Endothelial cell of umbilical vein (primary cell): ENCODE measurements around the gene CCNT1. TPM values are rescaled to one million over a fixed set of nuclear protein-coding genes. Genes with fewer than 3 reads are reported as not detected.
"Not testable (repeated sequence)": the region's sequence is repeated elsewhere in the genome, so short reads cannot be mapped to it uniquely, and the experiment has no call there.

Experiments
- BruUV-seq: library from RNA; stranded (reverse); fragments of 400-500 nt; replicated peaks from 2 replicates; lab custom pipeline; 2021; lab: Mats Ljungman, UMichigan
- CTCF ChIA-PET: fragments of 300-600, 350-600 bp; sonication (Branson Sonifier 250); formaldehyde crosslinking; loops from one replicate; lab custom pipeline; 2021; ENCODE audit warnings: antibody characterized with exemption, inconsistent platforms; lab: Charles Lee
- POLR2A ChIA-PET: fragments of 300-600, 350-600 bp; sonication (Branson Sonifier 250); formaldehyde crosslinking; loops from one replicate; lab custom pipeline; 2021; ENCODE audit warnings: antibody characterized with exemption, inconsistent platforms; lab: Charles Lee
- DNase-seq: peaks from one replicate; pipeline ENCODE4 v3.0.0-alpha.2; 2011; ENCODE audit warnings: low read depth, low spot score
- FAIRE-seq: peaks from 2 replicates; lab custom pipeline; 2011; peaks lifted over from hg19 to GRCh38; lab: Jason Lieb, UNC
- H2AFZ ChIP-seq: 2 replicates; pipeline ENCODE4 v1.6.0; 2012; ENCODE audit warnings: low read depth, low read length, control low read depth, inconsistent platforms
- H3K27ac ChIP-seq: 2 replicates; pipeline ENCODE4 v1.5.1; 2011; ENCODE audit warnings: low read depth, mild to moderate bottlenecking, control low read depth, low read length, moderate library complexity; ENCODE audit not compliant: insufficient read depth
- H3K27me3 ChIP-seq, 2 experiments: 2 replicates each; pipeline versions ENCODE4 v1.6.0 to v1.6.1; 2011; ENCODE audit warnings: low read length in 2 of 2, mixed read lengths in 1 of 2; ENCODE audit not compliant: control insufficient read depth in 2 of 2, insufficient read depth in 2 of 2
- H3K36me3 ChIP-seq, 2 experiments: 2 replicates in 1 of 2; 3 replicates in 1 of 2; pipeline ENCODE4 v1.5.1; 2011; ENCODE audit warnings: low read length in 2 of 2, mild to moderate bottlenecking in 1 of 2, moderate library complexity in 1 of 2; ENCODE audit not compliant: control insufficient read depth in 2 of 2, insufficient read depth in 2 of 2; ENCODE audit errors: extremely low read depth in 1 of 2
- H3K4me1 ChIP-seq: 3 replicates; pipeline ENCODE4 v1.5.1; 2011; ENCODE audit warnings: mild to moderate bottlenecking, low read length; ENCODE audit not compliant: control insufficient read depth, insufficient read depth; ENCODE audit errors: extremely low read depth
- H3K4me2 ChIP-seq: 2 replicates; pipeline ENCODE4 v1.6.1; 2011; ENCODE audit warnings: low read length, control low read depth, mixed read lengths; ENCODE audit not compliant: insufficient read depth
- H3K4me3 ChIP-seq, 3 experiments: fragments of 200-600 bp in 1 of 3; sonication (generic), shearing (Covaris generic) in 1 of 3; replicated peaks in 1 of 3; 2 replicates each; pipeline ENCODE4 v1.5.1; 2011 to 2016; ENCODE audit warnings: control low read depth in 3 of 3, low read length in 3 of 3, mild to moderate bottlenecking in 2 of 3, inconsistent platforms in 1 of 3, low read depth in 1 of 3, moderate library complexity in 1 of 3; ENCODE audit not compliant: insufficient read depth in 1 of 3
- H3K79me2 ChIP-seq: 2 replicates; pipeline ENCODE4 v1.6.0; 2012; ENCODE audit warnings: low read length, inconsistent platforms; ENCODE audit not compliant: control insufficient read depth, insufficient read depth
- H3K9ac ChIP-seq: replicated peaks from 2 replicates; pipeline ENCODE3; 2011; ENCODE audit warnings: low read length, control low read depth; ENCODE audit not compliant: insufficient read depth; ENCODE audit errors: extremely low read depth
- H3K9me1 ChIP-seq: replicated peaks from 3 replicates; pipeline ENCODE4 v1.6.0; 2011; ENCODE audit warnings: mild to moderate bottlenecking, low read length; ENCODE audit not compliant: control insufficient read depth, insufficient read depth; ENCODE audit errors: extremely low read depth
- H3K9me3 ChIP-seq: replicated peaks from 2 replicates; pipeline ENCODE4 v1.5.1; 2012; ENCODE audit warnings: low read length, inconsistent platforms; ENCODE audit not compliant: control insufficient read depth, insufficient read depth
- H4K20me1 ChIP-seq: replicated peaks from 2 replicates; pipeline ENCODE3; 2011; ENCODE audit warnings: mild to moderate bottlenecking, low read length; ENCODE audit not compliant: control insufficient read depth, insufficient read depth; ENCODE audit errors: extremely low read depth
- CTCF ChIP-seq, 2 donors: IDR thresholded peaks; 1 replicate in 1 of 2; 2 replicates in 1 of 2; pipeline ENCODE4 v1.5.1; 2011; ENCODE audit warnings: low read length in 2 of 2, mild to moderate bottlenecking in 2 of 2, moderate library complexity in 2 of 2, control low read depth in 1 of 2, inconsistent platforms in 1 of 2, low read depth in 1 of 2; ENCODE audit not compliant: insufficient read depth in 1 of 2; ENCODE audit errors: extremely low read depth in 1 of 2
- EZH2 ChIP-seq: IDR thresholded peaks from 2 replicates; pipeline ENCODE4 v1.6.1; 2012; ENCODE audit warnings: borderline replicate concordance, low read depth, mild to moderate bottlenecking, moderate library complexity, low read length, inconsistent platforms; ENCODE audit not compliant: severe bottlenecking
- FOS ChIP-seq: IDR thresholded peaks from 2 replicates; pipeline ENCODE4 v1.6.1; 2011; ENCODE audit warnings: mild to moderate bottlenecking, low read length, moderate library complexity, borderline replicate concordance; ENCODE audit not compliant: insufficient read depth
- GATA2 ChIP-seq: IDR thresholded peaks from 2 replicates; pipeline ENCODE4 v1.7.0; 2011; ENCODE audit warnings: low read depth, mild to moderate bottlenecking, moderate library complexity, mixed read lengths, low read length; ENCODE audit not compliant: insufficient read length, insufficient read depth
- JUN ChIP-seq: IDR thresholded peaks from 2 replicates; pipeline ENCODE4 v1.6.1; 2011; ENCODE audit warnings: borderline replicate concordance, low read depth; ENCODE audit not compliant: insufficient read length, insufficient read depth
- MAX ChIP-seq: IDR thresholded peaks from 2 replicates; pipeline ENCODE4 v1.6.1; 2011; ENCODE audit not compliant: insufficient read depth, insufficient read length
- MYC ChIP-seq: IDR thresholded peaks from one replicate; pipeline ENCODE4 v1.6.1; 2011; ENCODE audit warnings: mild to moderate bottlenecking, low read depth, low read length
- POLR2A ChIP-seq: IDR thresholded peaks from 2 replicates; pipeline ENCODE4 v1.6.1; 2012; ENCODE audit warnings: low read depth, mild to moderate bottlenecking, control low read depth, low read length
- POLR2AphosphoS5 ChIP-seq: IDR thresholded peaks from 2 replicates; pipeline ENCODE4 v1.6.1; 2012; ENCODE audit warnings: low read depth, mild to moderate bottlenecking, control low read depth, low read length, moderate library complexity; ENCODE audit not compliant: insufficient read depth
- dilution Hi-C: fragments of 300-500 bp; cut with MboI; formaldehyde crosslinking; loops from one replicate; pipeline ENCODE4 v1.15.0; 2019; ENCODE audit warnings: low sequenced_read_pairs; ENCODE audit not compliant: extremely low pct_ligation_motif_present
- intact Hi-C: fragments of 100-400 bp; cut with micrococcal nuclease; formaldehyde crosslinking; loops from one replicate; pipeline ENCODE4 v1.10.0; 2022
- polyA plus RNA-seq, 4 experiments: library from polyadenylated mRNA; depleted of rRNA in 3 of 4; stranded (reverse) in 3 of 4; unstranded in 1 of 4; fragments of >200 nt; gene quantifications; 2 replicates each; pipeline versions ENCODE4 v1.2.1 to v1.2.3, GENCODE V29; 2011 to 2012; ENCODE audit warnings: missing spikeins in 1 of 4
- total RNA-seq: library from RNA; stranded (reverse); gene quantifications from 2 replicates; pipeline ENCODE4 v1.2.3, GENCODE V29; 2021

CCNT1 gene
- total and polyA plus RNA-seq, 2 donors (not counting 3 experiments of a cell fraction or from before 2014, with no cell fraction given): 10.6 to 33.0 TPM

- DNase-seq, BruUV-seq, H3K9me1 ChIP-seq, FAIRE-seq, H3K27ac ChIP-seq, H2AFZ ChIP-seq, intact Hi-C loops, H4K20me1 ChIP-seq, H3K4me2 ChIP-seq, dilution Hi-C loops, H3K4me1 ChIP-seq, H3K79me2 ChIP-seq, H3K4me3 ChIP-seq, H3K36me3 ChIP-seq, H3K27me3 ChIP-seq, CTCF ChIA-PET, H3K9ac ChIP-seq, H3K9me3 ChIP-seq, POLR2A ChIA-PET: not testable (repeated sequence)
These were observed 71.2 kb downstream of the CCNT1 start for GRCh38 chr12:48645354-48645753.

GRCh38 chr12:48643011-48643410 is 73.5 kb downstream of the CCNT1 start:
- Histone ChIP-seq H3K27me3 (no peaks in the 10 kb centered on the region), H3K9me1 (no peaks in the 10 kb centered on the region), H3K4me1 (no peaks in the 10 kb centered on the region), H2AFZ (no peak overlapping the region), H3K9me3 (no peaks in the 10 kb centered on the region), H3K27ac (no peak overlapping the region), H3K4me2 (no peak overlapping the region), H3K4me3 (no peak overlapping the region), H3K9ac (no peak overlapping the region), H3K79me2 (no peaks in the 10 kb centered on the region), H3K36me3 (no peaks in the 10 kb centered on the region), H4K20me1 (no peaks in the 10 kb centered on the region)
- ChIA-PET POLR2A (no interaction called here), CTCF (no interaction called here)
- DNase-seq (no peak), FAIRE-seq (no peak)
- TF ChIP-seq MAX (no peak), JUN (no peak), EZH2 (no peak), POLR2AphosphoS5 (no peak), MYC (no peak), POLR2A (no peak), FOS (no peak), CTCF (IDR thresholded peaks at IDR 0.05; ENCODE audit: extremely low read depth in 1 of 2, insufficient read depth in 1 of 2, low read depth in 1 of 2, low read length in 2 of 2) (no peak), GATA2 (no peak)
- intact Hi-C loops: no loop called here
- dilution Hi-C loops: no loop called here
- BruUV-seq: no TSS peak

GRCh38 chr12:48641752-48642555 is 74.6 kb downstream of the CCNT1 start:
- H4K20me1 ChIP-seq, DNase-seq, H3K4me2 ChIP-seq, dilution Hi-C loops, POLR2A ChIA-PET, H3K36me3 ChIP-seq, H3K9me1 ChIP-seq, H3K9me3 ChIP-seq, intact Hi-C loops, H3K9ac ChIP-seq, H3K27ac ChIP-seq, H3K4me3 ChIP-seq, CTCF ChIA-PET, H2AFZ ChIP-seq, H3K79me2 ChIP-seq, FAIRE-seq, H3K27me3 ChIP-seq, H3K4me1 ChIP-seq, BruUV-seq: not testable (repeated sequence)
